Neural progenitor cell (in vitro differentiated cells): ENCODE results near the gene LPXN.

Experiments used
- CTCF ChIP-seq: fragments of 200-600 bp; sonication (generic); IDR thresholded peaks from 2 replicates; pipeline ENCODE4 v1.5.1; 2017; ENCODE audit warnings: antibody characterized with exemption, mild to moderate bottlenecking
- EZH2 ChIP-seq: fragments of 200-600 bp; sonication (generic); IDR thresholded peaks from 2 replicates; pipeline ENCODE4 v1.6.1; 2017; ENCODE audit warnings: antibody characterized with exemption, mild to moderate bottlenecking, moderate library complexity
- EZH2phosphoT487 ChIP-seq: fragments of 200-600 bp; sonication (generic); IDR thresholded peaks from 2 replicates; pipeline ENCODE4 v1.6.1; 2017; ENCODE audit warnings: antibody characterized with exemption

- TF ChIP-seq EZH2 (no peak), CTCF (no peak), EZH2phosphoT487 (no peak)
Observed at GRCh38 chr11:58531865-58532341, 43.8 kb downstream of the LPXN start.
